Bronchial epithelial cell (primary cell): ENCODE results near the gene RNF44. TPM values are rescaled to one million over a fixed set of nuclear protein-coding genes. Genes with fewer than 3 reads are reported as not detected.

Source experiments
- DNase-seq: peaks from one replicate; pipeline ENCODE4 v3.0.0-alpha.2; 2010; ENCODE audit warnings: low read depth
- FAIRE-seq: peaks from 2 replicates; lab custom pipeline; 2011; peaks lifted over from hg19 to GRCh38; lab: Jason Lieb, UNC
- H3K27me3 ChIP-seq: 2 replicates; pipeline ENCODE4 v1.5.1; 2011; ENCODE audit warnings: low read length; ENCODE audit not compliant: control insufficient read depth, insufficient read depth
- H3K36me3 ChIP-seq: 2 replicates; pipeline ENCODE4 v1.5.1; 2011; ENCODE audit warnings: low read length; ENCODE audit not compliant: control insufficient read depth, insufficient read depth
- H3K4me3 ChIP-seq: 2 replicates; pipeline ENCODE4 v1.5.1; 2011; ENCODE audit warnings: mild to moderate bottlenecking, low read depth, low read length, control low read depth
- total RNA-seq: library from RNA; depleted of rRNA; stranded (reverse); fragments of >200 nt; gene quantifications from 2 replicates; pipeline ENCODE4 v1.2.1, GENCODE V29; 2014
- TF ChIP-seq, protein P1 (sequence below): IDR thresholded peaks from 2 replicates; pipeline ENCODE4 v1.5.1; 2011; ENCODE audit warnings: mild to moderate bottlenecking, moderate library complexity, low read length, control low read depth, inconsistent platforms; ENCODE audit not compliant: insufficient read depth, severe bottlenecking

Gene RNF44
- total RNA-seq, 1 donor from 2014 or later = 2.1 TPM

- TF ChIP-seq, protein P1, sequence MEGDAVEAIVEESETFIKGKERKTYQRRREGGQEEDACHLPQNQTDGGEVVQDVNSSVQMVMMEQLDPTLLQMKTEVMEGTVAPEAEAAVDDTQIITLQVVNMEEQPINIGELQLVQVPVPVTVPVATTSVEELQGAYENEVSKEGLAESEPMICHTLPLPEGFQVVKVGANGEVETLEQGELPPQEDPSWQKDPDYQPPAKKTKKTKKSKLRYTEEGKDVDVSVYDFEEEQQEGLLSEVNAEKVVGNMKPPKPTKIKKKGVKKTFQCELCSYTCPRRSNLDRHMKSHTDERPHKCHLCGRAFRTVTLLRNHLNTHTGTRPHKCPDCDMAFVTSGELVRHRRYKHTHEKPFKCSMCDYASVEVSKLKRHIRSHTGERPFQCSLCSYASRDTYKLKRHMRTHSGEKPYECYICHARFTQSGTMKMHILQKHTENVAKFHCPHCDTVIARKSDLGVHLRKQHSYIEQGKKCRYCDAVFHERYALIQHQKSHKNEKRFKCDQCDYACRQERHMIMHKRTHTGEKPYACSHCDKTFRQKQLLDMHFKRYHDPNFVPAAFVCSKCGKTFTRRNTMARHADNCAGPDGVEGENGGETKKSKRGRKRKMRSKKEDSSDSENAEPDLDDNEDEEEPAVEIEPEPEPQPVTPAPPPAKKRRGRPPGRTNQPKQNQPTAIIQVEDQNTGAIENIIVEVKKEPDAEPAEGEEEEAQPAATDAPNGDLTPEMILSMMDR = no peak
- no peaks in the 10 kb centered on the region for H3K27me3 ChIP-seq
- DNase-seq (peak; percentile 50), FAIRE-seq (no peak)
- peak overlapping the region; percentile 50 for H3K4me3 ChIP-seq
- H3K36me3 ChIP-seq = no peaks in the 10 kb centered on the region
These were observed 6.4 kb upstream of the RNF44 start for GRCh38 chr5:176543428-176544182.

DNA sequence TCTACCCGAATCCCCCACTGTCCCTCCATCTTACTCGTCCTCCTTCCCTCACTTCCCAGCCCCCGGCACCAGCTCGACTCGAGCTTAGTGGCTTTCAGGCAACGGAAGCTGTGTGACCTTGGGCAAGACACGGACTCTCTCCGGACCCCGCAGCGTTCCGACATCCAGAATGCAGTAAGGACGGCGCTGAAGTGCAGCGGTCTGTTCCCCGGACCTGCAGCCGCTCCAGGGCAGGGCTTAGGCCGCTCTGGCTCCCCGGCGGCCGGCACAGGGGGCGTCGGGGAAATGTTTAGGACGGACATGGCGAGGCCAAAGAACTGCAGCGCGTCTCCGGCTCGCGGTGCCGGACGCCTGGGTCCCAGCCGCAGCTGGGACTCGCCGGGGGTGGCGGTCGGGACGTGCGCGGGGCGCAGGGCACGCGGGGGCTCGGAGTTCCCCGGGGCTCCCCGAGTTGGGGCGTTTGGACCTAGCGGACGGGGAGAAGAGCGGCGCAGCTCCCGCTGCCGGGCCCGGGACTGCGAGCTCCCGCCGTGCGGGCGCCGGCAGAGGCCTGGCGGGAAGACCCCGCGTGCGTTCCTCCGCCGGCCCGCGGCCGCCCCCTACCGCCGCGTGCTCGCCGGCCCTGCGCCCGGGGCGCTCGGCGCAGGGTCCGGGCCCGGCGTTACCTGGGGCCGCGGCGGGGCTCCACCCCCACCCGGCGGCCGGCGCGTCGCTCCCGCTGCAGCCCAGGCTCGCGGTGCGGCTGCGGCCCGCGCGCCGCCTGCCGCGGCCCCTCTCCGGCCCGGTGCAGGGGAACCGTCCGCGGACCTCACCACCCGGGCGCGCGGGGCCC is 5.6 kb upstream of the RNF44 start:
- FAIRE-seq (no peak), DNase-seq (no peak)
- Histone ChIP-seq H3K36me3 (no peaks in the 10 kb centered on the region), H3K4me3 (peak overlapping the region; percentile 50), H3K27me3 (no peaks in the 10 kb centered on the region)
- TF ChIP-seq, protein P1 = peak; percentile 5

- Histone ChIP-seq H3K36me3 (no peaks in the 10 kb centered on the region), H3K4me3 (peak overlapping the region; percentile 50), H3K27me3 (no peaks in the 10 kb centered on the region)
- DNase-seq (no peak), FAIRE-seq (no peak)
- TF ChIP-seq, protein P1 = no peak
These were observed 5.0 kb upstream of the RNF44 start for GRCh38 chr5:176542135-176542595.

- DNase-seq (peak; percentile 80), FAIRE-seq (no peak)
- Histone ChIP-seq H3K36me3 (no peaks in the 10 kb centered on the region), H3K4me3 (no peak overlapping the region), H3K27me3 (no peaks in the 10 kb centered on the region)
- TF ChIP-seq, protein P1 = no peak
These were observed 4.3 kb upstream of the RNF44 start for GRCh38 chr5:176541338-176542134.

- H3K36me3 ChIP-seq = no peaks in the 10 kb centered on the region
- H3K27me3 ChIP-seq = no peaks in the 10 kb centered on the region
- DNase-seq (no peak), FAIRE-seq (no peak)
- no peak overlapping the region for H3K4me3 ChIP-seq
- TF ChIP-seq, protein P1 = no peak
These were observed 3.7 kb upstream of the RNF44 start for GRCh38 chr5:176540956-176541337.
